AG04450 (cell line): ENCODE measurements around the gene CEP68. TPM values are rescaled to one million over a fixed set of nuclear protein-coding genes. Genes with fewer than 3 reads are reported as not detected.

Experiments used
- CTCF ChIA-PET: fragments of 300-600, 350-600 bp; formaldehyde crosslinking; extraction: SDS; loops from one replicate; lab custom pipeline; 2022; ENCODE audit warnings: antibody characterized with exemption, inconsistent platforms; lab: Charles Lee
- POLR2A ChIA-PET: fragments of 350-600 bp; formaldehyde crosslinking; extraction: SDS; loops from one replicate; lab custom pipeline; 2021; ENCODE audit warnings: antibody characterized with exemption, inconsistent platforms; lab: Yijun Ruan, JAX
- DNase-seq: peaks from one replicate; pipeline ENCODE4 v3.0.0-alpha.2; 2011; ENCODE audit warnings: low read depth, low spot score
- H3K27ac ChIP-seq: one replicate; pipeline ENCODE4 v1.5.1; 2012; ENCODE audit warnings: low read depth, low read length, control low read depth
- H3K27me3 ChIP-seq: one replicate; pipeline ENCODE4 v1.6.0; 2012; ENCODE audit warnings: low read length; ENCODE audit not compliant: control insufficient read depth, insufficient read depth
- H3K4me3 ChIP-seq: 2 replicates; pipeline ENCODE4 v1.5.1; 2011; ENCODE audit warnings: mild to moderate bottlenecking, low read depth, low read length, control low read depth
- H3K9me3 ChIP-seq: 2 replicates; pipeline ENCODE4 v1.5.1; 2012; ENCODE audit warnings: low read length; ENCODE audit not compliant: control insufficient read depth, insufficient read depth
- CTCF ChIP-seq: IDR thresholded peaks from 2 replicates; pipeline ENCODE4 v1.5.1; 2011; ENCODE audit warnings: low read depth, low read length, control low read depth, inconsistent platforms
- polyA plus RNA-seq: library from polyadenylated mRNA; depleted of rRNA; stranded (reverse); fragments of >200 nt; gene quantifications from 2 replicates; pipeline ENCODE4 v1.2.3, GENCODE V29; 2011

CEP68 gene
- polyA plus RNA-seq, 1 experiment: 7.3 TPM

GRCh38 chr2:65055422-65056214 is 598 bp upstream of the CEP68 start:
- POLR2A ChIA-PET: interaction anchor here (0.6 to 1.9 kb wide), 9 partner anchors 9 to 1524 kb away, joined by 3 to 17 read pairs (median 6); partner anchors contain the start of genes ACTR2 and RAB1A
- no peak for TF ChIP-seq CTCF
- H3K4me3 ChIP-seq: peak overlapping the region; percentile 78
- no peak overlapping the region for H3K27ac ChIP-seq
- no peaks in the 10 kb centered on the region for H3K27me3 ChIP-seq
- CTCF ChIA-PET: interaction anchor here (1.0 to 5.0 kb wide), 5 partner anchors 9 to 137 kb away, joined by 3 to 20 read pairs (median 7); no protein-coding TSS in a partner anchor
- H3K9me3 ChIP-seq: no peaks in the 10 kb centered on the region
- DNase-seq: no peak

GRCh38 chr2:65057054-65057375 is 799 bp downstream of the CEP68 start:
- no peak overlapping the region for H3K27ac ChIP-seq
- peak overlapping the region; percentile 74 for H3K4me3 ChIP-seq
- H3K9me3 ChIP-seq: no peaks in the 10 kb centered on the region
- DNase-seq: no peak
- no peak for TF ChIP-seq CTCF
- ChIA-PET CTCF (interaction anchor here (5.0 kb wide), 1 partner anchor 130 kb away, joined by 20 read pairs; no protein-coding TSS in a partner anchor), POLR2A (interaction anchor here (0.5 to 1.9 kb wide), 6 partner anchors 8 to 1215 kb away, joined by 3 to 17 read pairs (median 8); partner anchors contain the start of genes ACTR2 and UGP2)
- H3K27me3 ChIP-seq: no peaks in the 10 kb centered on the region

- CTCF ChIA-PET: interaction anchor here (0.7 to 5.0 kb wide), 4 partner anchors 130 to 223 kb away, joined by 3 to 20 read pairs (median 8); no protein-coding TSS in a partner anchor
- Histone ChIP-seq H3K4me3 (peak overlapping the region; percentile 74), H3K27ac (no peak overlapping the region), H3K9me3 (no peaks in the 10 kb centered on the region), H3K27me3 (no peaks in the 10 kb centered on the region)
- POLR2A ChIA-PET: interaction anchor here (0.5 to 1.5 kb wide), 3 partner anchors 18 to 1216 kb away, joined by 3 to 7 read pairs (median 5); partner anchors contain the start of gene UGP2
- no peak for TF ChIP-seq CTCF
- DNase-seq: no peak
Observed at GRCh38 chr2:65057391-65058052, 1.3 kb downstream of the CEP68 start.

- Histone ChIP-seq H3K27ac (no peak overlapping the region), H3K4me3 (no peak overlapping the region), H3K9me3 (no peaks in the 10 kb centered on the region), H3K27me3 (no peaks in the 10 kb centered on the region)
- ChIA-PET CTCF (interaction anchor here (2.0 to 5.0 kb wide), 2 partner anchors 128 to 141 kb away, joined by 6 to 20 read pairs; no protein-coding TSS in a partner anchor), POLR2A (no interaction called here)
- TF ChIP-seq CTCF: no peak
- DNase-seq: no peak
Observed at GRCh38 chr2:65059071-65059470, 2.9 kb downstream of the CEP68 start.
